Erythroblast (primary cell): ENCODE measurements around the gene GPAT3.

Source experiments
- GATA1 ChIP-seq: IDR thresholded peaks from 2 replicates; pipeline ENCODE4 v1.6.1; 2011; ENCODE audit warnings: low read depth, mild to moderate bottlenecking, control low read depth, low read length, moderate library complexity
- POLR2A ChIP-seq: IDR thresholded peaks from 2 replicates; pipeline ENCODE4 v1.6.1; 2011; ENCODE audit warnings: mild to moderate bottlenecking, low read length

DNA sequence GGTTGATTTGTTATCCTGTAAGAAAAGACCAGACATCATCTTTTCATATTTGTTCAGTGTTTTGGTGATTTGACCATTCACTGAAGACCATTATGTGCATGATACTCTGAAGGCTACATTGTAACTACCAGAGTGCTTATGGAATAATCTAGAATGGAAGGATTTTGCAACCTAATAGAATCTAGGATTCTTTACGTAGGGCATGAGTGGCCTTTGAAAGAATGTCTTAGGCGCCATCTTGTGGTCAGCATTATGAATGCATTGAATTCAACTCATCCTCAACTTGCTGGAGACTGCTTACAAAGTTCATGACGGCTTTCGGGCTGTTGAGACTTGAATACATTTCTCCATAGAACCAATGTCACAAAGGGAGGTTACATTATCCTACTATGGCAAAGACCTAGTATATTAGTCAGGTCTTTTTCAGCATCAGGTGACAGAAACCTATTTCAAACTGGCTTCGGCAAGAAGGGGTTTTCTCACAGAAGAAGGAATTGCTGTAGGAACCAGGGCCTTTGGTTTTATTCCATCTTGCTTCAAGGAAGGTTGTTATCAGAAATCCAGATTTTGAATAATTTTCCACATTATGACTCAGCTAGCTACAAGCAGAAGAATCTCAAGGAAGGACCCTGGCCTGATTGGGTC, 104.1 kb downstream of the GPAT3 start:
- TF ChIP-seq POLR2A (no peak), GATA1 (no peak)
